HEK293T (cell line): ENCODE measurements around the gene COL23A1.

ENCODE experiments used
- CTCF ChIA-PET: fragments of 350-600 bp; formaldehyde crosslinking; extraction: SDS; loops from one replicate; lab custom pipeline; 2021; ENCODE audit warnings: antibody characterized with exemption, inconsistent platforms; lab: Yijun Ruan, JAX
- POLR2A ChIA-PET: fragments of 350-600 bp; formaldehyde crosslinking; extraction: SDS; loops from one replicate; lab custom pipeline; 2020; ENCODE audit warnings: antibody characterized with exemption, inconsistent platforms; lab: Yijun Ruan, JAX
- DNase-seq: peaks from one replicate; pipeline ENCODE4 v3.0.0; 2012; ENCODE audit warnings: mixed read lengths; ENCODE audit errors: extremely low spot score
- ARNT ChIP-seq: fragments of 450-650 bp; IDR thresholded peaks from 2 replicates; pipeline ENCODE4 v1.6.1; 2017; ENCODE audit warnings: mild to moderate bottlenecking
- BHLHE40 ChIP-seq: fragments of 450-650 bp; IDR thresholded peaks from 2 replicates; pipeline ENCODE4 v1.6.1; 2016; ENCODE audit warnings: mild to moderate bottlenecking, moderate library complexity, borderline replicate concordance
- CTBP1 ChIP-seq: fragments of 450-650 bp; IDR thresholded peaks from 2 replicates; pipeline ENCODE4 v1.6.1; 2016; ENCODE audit warnings: borderline replicate concordance
- ELF4 ChIP-seq: fragments of 450-650 bp; IDR thresholded peaks from 2 replicates; pipeline ENCODE4 v1.6.1; 2017; ENCODE audit warnings: antibody characterized with exemption
- FOXA1 ChIP-seq: fragments of 450-650 bp; IDR thresholded peaks from 2 replicates; pipeline ENCODE4 v1.6.1; 2016; ENCODE audit warnings: mild to moderate bottlenecking
- FOXK2 ChIP-seq: fragments of 450-650 bp; IDR thresholded peaks from 2 replicates; pipeline ENCODE4 v1.6.1; 2016; ENCODE audit warnings: mild to moderate bottlenecking
- FOXM1 ChIP-seq: fragments of 450-650 bp; IDR thresholded peaks from 2 replicates; pipeline ENCODE4 v1.6.1; 2017; ENCODE audit warnings: mild to moderate bottlenecking, borderline replicate concordance
- HDGF ChIP-seq: fragments of 450-650 bp; IDR thresholded peaks from 2 replicates; pipeline ENCODE4 v1.6.1; 2017; ENCODE audit warnings: antibody characterized with exemption, borderline replicate concordance
- L3MBTL2 ChIP-seq: fragments of 450-650 bp; conservative IDR thresholded peaks from 2 replicates; pipeline ENCODE4 v1.6.1; 2016; ENCODE audit warnings: mild to moderate bottlenecking
- LEF1 ChIP-seq: fragments of 450-650 bp; IDR thresholded peaks from 2 replicates; pipeline ENCODE4 v1.6.1; 2017; ENCODE audit warnings: mild to moderate bottlenecking, borderline replicate concordance
- NFRKB ChIP-seq: fragments of 450-650 bp; IDR thresholded peaks from 2 replicates; pipeline ENCODE4 v1.6.1; 2016; ENCODE audit warnings: mild to moderate bottlenecking, moderate library complexity
- PKNOX1 ChIP-seq: fragments of 450-650 bp; IDR thresholded peaks from 2 replicates; pipeline ENCODE4 v1.6.1; 2016
- SP1 ChIP-seq: fragments of 450-650 bp; IDR thresholded peaks from 2 replicates; pipeline ENCODE4 v1.6.1; 2017
- SUZ12 ChIP-seq: fragments of 450-650 bp; IDR thresholded peaks from 2 replicates; pipeline ENCODE4 v1.6.1; 2016; ENCODE audit warnings: mild to moderate bottlenecking
- TARDBP ChIP-seq: fragments of 450-650 bp; IDR thresholded peaks from 2 replicates; pipeline ENCODE4 v1.6.1; 2016
- ZNF384 ChIP-seq: fragments of 450-650 bp; IDR thresholded peaks from 2 replicates; pipeline ENCODE4 v1.6.1; 2016

COL23A1 gene

DNA sequence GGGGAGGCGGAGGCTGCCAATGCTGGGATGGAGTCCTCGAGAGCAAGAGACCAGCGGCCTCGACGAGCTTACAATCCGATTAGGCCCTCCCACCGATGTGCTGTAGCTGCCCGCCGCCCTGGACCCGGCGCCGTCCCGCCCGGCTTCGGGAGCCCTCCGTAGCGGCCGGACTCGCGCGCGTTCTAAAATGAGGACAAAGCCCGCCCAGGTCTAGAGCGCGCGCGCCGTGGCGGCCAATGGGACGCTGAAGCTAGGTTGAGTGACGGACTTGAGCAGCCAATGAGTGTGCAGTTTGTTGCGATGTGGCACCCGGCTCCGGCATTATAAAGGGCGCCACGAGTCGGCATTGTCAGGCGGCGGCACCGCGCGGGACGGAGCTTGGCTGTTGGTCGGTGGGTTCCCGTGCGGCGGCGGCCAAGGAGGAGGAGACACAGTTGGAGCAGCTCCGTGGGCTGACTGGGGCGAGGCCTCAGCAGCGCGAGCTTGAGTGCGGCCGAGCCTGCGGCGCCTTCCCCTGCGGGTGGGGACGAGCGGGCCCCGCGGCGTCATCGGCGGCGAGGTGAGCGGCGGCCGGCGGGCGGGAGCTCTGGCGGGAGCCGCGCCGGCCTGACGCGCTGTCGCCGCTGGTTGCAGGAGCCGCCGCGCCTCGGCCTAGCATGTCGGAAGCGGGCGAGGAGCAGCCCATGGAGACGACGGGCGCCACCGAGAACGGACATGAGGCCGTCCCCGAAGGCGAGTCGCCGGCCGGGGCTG is 385.8 kb downstream of the COL23A1 start, which contains the start of gene HNRNPAB:
Gene HNRNPAB, plus strand, starts transcription at position 352 of the 753 bp plus-strand sequence. Its CDS starts 305 bp downstream, at position 657.
- POLR2A ChIA-PET = interaction anchor here (0.7 to 1.8 kb wide), 31 partner anchors 8 to 726 kb away, joined by 3 to 18 read pairs (median 5); partner anchors contain the start of genes CLK4, NHP2, PHYKPL and RMND5B
- peak; percentile 100 for TF ChIP-seq PKNOX1
- TF ChIP-seq FOXK2 = no peak
- no peak for TF ChIP-seq ZNF384
- TF ChIP-seq SUZ12 = no peak
- TF ChIP-seq HDGF = no peak
- no peak for TF ChIP-seq FOXM1
- peak; percentile 61 for TF ChIP-seq ARNT
- no peak for TF ChIP-seq FOXA1
- peak; percentile 99 for TF ChIP-seq ELF4
- no peak for TF ChIP-seq NFRKB
- TF ChIP-seq CTBP1 = peak; percentile 72; the same call in 1 of the 2 replicates
- peak; percentile 82 for TF ChIP-seq L3MBTL2
- TF ChIP-seq TARDBP = no peak
- TF ChIP-seq SP1 = no peak
- TF ChIP-seq LEF1 = peak; percentile 87; the same call in 1 of the 2 replicates
- TF ChIP-seq BHLHE40 = no peak
- CTCF ChIA-PET = interaction anchor here (0.6 to 1.1 kb wide), 2 partner anchors 129 to 135 kb away, joined by 3 read pairs; no protein-coding TSS in a partner anchor
- peak; percentile 98 for DNase-seq

DNA sequence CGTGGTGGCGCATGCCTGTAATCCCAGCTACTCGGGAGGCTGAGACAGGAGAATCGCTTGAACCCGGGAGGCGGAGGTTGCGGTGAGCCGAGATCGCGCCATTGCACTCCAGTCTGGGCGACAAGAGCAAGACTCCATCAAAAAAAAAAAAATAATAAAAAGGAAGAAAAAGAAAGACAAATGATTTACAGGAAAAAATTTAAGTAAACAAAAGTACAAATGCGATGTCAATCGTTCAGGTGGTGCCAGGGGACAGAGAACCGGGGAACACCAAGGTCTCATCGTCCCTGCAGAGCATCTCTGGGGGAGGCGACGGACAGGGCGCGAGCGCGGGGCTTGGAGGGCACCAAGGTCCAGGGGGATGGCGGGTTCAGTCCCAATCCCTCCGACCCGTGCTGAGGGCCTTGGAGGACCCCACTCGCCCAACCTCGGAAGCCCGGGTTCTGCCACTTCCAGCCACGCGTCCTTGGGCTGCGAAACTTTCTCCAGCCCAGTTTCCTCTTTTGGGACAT is 386.5 kb downstream of the COL23A1 start:
- ChIA-PET POLR2A (interaction anchor here (0.7 to 1.8 kb wide), 28 partner anchors 8 to 725 kb away, joined by 3 to 18 read pairs (median 5); partner anchors contain the start of genes CLK4, NHP2, PHYKPL and RMND5B), CTCF (interaction anchor here (0.6 to 1.1 kb wide), 2 partner anchors 128 to 136 kb away, joined by 3 read pairs; no protein-coding TSS in a partner anchor)
- no peak for DNase-seq
- TF ChIP-seq CTBP1 (no peak), L3MBTL2 (no peak), BHLHE40 (no peak), SP1 (no peak)

DNA sequence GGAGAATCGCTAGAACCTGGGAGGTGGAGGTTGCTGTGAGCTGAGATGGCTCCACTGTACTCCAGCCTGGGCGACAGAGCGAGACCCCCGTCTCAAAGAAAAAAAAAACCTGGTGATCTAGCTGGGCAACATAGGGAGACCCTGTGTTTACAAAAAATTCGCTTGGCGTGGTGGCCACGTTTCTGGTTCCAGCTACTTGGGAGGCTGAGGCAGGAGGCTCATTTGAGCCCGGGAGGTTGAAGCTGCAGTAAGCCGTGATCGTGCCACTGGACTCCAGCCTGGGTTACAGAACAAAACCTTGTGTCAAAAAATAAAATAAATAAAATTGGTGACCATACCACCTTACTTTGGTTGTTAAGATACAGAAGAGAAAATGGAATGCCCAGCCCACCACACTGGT is 387.7 kb downstream of the COL23A1 start:
- TF ChIP-seq NFRKB (no peak), ZNF384 (no peak), ARNT (no peak), FOXA1 (no peak)
- DNase-seq = no peak
- POLR2A ChIA-PET = interaction anchor here (0.6 to 1.9 kb wide), 3 partner anchors 7 to 28 kb away, joined by 3 to 5 read pairs (median 4); no protein-coding TSS in a partner anchor
- CTCF ChIA-PET = interaction anchor here (0.6 kb wide), 1 partner anchor 32 kb away, joined by 3 read pairs; no protein-coding TSS in a partner anchor

DNA sequence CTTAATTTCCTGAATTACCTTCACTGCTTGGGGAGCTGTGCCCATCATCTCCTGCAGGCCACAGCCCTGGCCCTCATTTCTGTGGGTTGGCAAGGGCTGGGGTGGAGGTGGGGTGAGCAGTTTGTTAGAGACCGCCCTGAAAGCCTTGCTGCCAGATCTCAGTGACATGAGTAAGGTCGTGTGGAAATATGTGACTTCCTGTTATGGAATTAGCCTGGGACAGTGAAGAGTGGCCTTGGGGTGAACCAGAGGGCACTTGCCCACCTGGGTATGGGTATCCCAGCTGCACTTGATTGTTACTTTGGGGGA is 388.3 kb downstream of the COL23A1 start:
- DNase-seq = no peak
- CTCF ChIA-PET = no interaction called here
- POLR2A ChIA-PET = interaction anchor here (0.6 to 1.9 kb wide), 3 partner anchors 8 to 117 kb away, joined by 3 to 5 read pairs (median 4); no protein-coding TSS in a partner anchor
- TF ChIP-seq ARNT (no peak), ELF4 (no peak), BHLHE40 (no peak), SUZ12 (no peak), LEF1 (no peak), SP1 (no peak), L3MBTL2 (no peak), ZNF384 (no peak), NFRKB (no peak), CTBP1 (no peak), FOXK2 (no peak), FOXA1 (no peak), PKNOX1 (no peak), HDGF (no peak)

GRCh38 chr5:178201221-178201926 is 388.8 kb downstream of the COL23A1 start:
- ChIA-PET CTCF (interaction anchor here (1.0 kb wide), 1 partner anchor 34 kb away, joined by 3 read pairs; no protein-coding TSS in a partner anchor), POLR2A (interaction anchor here (0.6 to 1.9 kb wide), 3 partner anchors 8 to 118 kb away, joined by 3 to 5 read pairs (median 4); no protein-coding TSS in a partner anchor)
- DNase-seq = no peak
- TF ChIP-seq TARDBP = no peak
- no peak for TF ChIP-seq ELF4
- TF ChIP-seq LEF1 = no peak
- no peak for TF ChIP-seq FOXM1
- TF ChIP-seq PKNOX1 = no peak
- no peak for TF ChIP-seq CTBP1
- TF ChIP-seq L3MBTL2 = no peak
- TF ChIP-seq FOXA1 = no peak
- TF ChIP-seq NFRKB = no peak
- no peak for TF ChIP-seq BHLHE40
- TF ChIP-seq SUZ12 = no peak
- no peak for TF ChIP-seq ZNF384
- no peak for TF ChIP-seq FOXK2
- no peak for TF ChIP-seq HDGF
- no peak for TF ChIP-seq ARNT
- no peak for TF ChIP-seq SP1
